Measurements from ENCODE around the gene C2CD3.

Gene C2CD3

GRCh38 chr11:73977856-73978519 lies 192.8 kb downstream of the C2CD3 start:
- DNase-seq: peak; percentile 52

- DNase-seq: no peak
Measured at GRCh38 chr11:73976451-73977151, 194.2 kb downstream of the C2CD3 start.

GRCh38 chr11:73975479-73975757 lies 195.4 kb downstream of the C2CD3 start:
- DNase-seq: no peak

- no peak for DNase-seq
Measured at GRCh38 chr11:73974604-73975478, 196.0 kb downstream of the C2CD3 start.

- no peak for DNase-seq
Measured at GRCh38 chr11:73972620-73973449, 198.0 kb downstream of the C2CD3 start.

- peak; percentile 60 for DNase-seq
Measured at GRCh38 chr11:73972187-73972586, 198.6 kb downstream of the C2CD3 start.

- no peak for DNase-seq
Measured at GRCh38 chr11:73971175-73971719, 199.6 kb downstream of the C2CD3 start.

- DNase-seq: no peak
Measured at GRCh38 chr11:73969991-73970800, 200.6 kb downstream of the C2CD3 start.

GRCh38 chr11:73969091-73969490 lies 201.7 kb downstream of the C2CD3 start:
- no peak for DNase-seq

- no peak for DNase-seq
Measured at GRCh38 chr11:73968356-73968966, 202.3 kb downstream of the C2CD3 start.

GRCh38 chr11:73965764-73966121 lies 205.1 kb downstream of the C2CD3 start:
- no peak for DNase-seq

GRCh38 chr11:73965076-73965763 lies 205.6 kb downstream of the C2CD3 start:
- peak; percentile 54 for DNase-seq

- DNase-seq: no peak
Measured at GRCh38 chr11:73963861-73964260, 206.9 kb downstream of the C2CD3 start.

All from activated CD8-positive, alpha-beta memory T cell treated with anti-CD3 and anti-CD28 coated beads, Interleukin-2, amount 50 U/mL, for 48 hours (primary cell).